GM12874 (cell line): ENCODE data around the gene MYLIP.

Experiments
- TF ChIP-seq, protein P1 (sequence below): IDR thresholded peaks from 2 replicates; pipeline ENCODE4 v1.5.1; 2011; ENCODE audit warnings: low read depth, mild to moderate bottlenecking, control low read depth, low read length, moderate library complexity; ENCODE audit not compliant: insufficient read depth

MYLIP gene

DNA sequence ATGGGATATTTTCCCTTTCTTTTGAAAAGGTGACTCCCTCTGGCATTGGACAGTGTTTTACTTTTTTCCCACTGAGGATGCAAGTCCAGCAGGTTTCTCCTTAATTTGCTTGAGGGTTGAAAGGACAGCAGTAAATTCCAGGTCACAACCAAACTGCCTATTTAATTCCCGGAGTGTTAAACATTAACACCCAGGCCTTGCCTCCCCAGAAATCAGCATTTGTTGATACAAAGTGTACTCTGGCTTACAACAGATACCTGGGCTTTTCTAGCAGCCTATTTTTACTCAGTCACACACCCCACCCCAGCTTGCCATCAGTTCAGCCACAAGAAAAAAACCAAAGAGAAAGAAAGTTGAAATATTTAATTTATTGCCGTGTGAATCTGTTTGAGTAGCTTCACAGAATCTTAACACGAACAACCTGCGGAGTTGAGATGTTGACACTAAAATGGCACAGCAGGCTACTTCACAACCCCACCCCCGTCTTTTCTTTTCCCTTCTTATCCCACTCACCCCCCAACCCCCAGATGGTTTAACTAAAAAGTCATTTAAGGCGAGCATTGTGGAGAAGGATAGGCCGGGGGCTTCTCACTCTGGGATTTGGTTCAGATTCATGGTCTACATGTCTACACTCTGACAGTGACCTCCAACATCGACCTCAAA is 45.7 kb downstream of the MYLIP start:
- TF ChIP-seq, protein P1, sequence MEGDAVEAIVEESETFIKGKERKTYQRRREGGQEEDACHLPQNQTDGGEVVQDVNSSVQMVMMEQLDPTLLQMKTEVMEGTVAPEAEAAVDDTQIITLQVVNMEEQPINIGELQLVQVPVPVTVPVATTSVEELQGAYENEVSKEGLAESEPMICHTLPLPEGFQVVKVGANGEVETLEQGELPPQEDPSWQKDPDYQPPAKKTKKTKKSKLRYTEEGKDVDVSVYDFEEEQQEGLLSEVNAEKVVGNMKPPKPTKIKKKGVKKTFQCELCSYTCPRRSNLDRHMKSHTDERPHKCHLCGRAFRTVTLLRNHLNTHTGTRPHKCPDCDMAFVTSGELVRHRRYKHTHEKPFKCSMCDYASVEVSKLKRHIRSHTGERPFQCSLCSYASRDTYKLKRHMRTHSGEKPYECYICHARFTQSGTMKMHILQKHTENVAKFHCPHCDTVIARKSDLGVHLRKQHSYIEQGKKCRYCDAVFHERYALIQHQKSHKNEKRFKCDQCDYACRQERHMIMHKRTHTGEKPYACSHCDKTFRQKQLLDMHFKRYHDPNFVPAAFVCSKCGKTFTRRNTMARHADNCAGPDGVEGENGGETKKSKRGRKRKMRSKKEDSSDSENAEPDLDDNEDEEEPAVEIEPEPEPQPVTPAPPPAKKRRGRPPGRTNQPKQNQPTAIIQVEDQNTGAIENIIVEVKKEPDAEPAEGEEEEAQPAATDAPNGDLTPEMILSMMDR, result no peak

DNA sequence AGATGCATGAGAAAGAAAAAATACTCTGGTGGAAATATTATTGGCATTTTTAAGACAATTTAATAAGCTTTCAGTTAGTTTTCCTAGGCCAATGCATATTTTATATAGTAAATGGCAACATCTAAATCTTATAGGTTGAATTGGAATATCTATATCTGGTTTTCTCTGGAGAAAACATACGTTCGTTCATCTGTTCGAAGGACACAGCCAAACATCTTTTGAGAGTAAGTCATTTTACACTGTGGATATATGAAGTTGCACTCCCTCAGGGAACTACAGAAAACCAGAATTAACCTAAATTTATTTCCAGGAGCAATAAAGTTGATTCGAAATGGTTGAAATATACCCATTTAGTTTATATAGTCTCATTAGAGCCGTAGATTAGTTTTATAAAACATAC is 49.0 kb downstream of the MYLIP start:
- TF ChIP-seq, protein P1, result no peak

DNA sequence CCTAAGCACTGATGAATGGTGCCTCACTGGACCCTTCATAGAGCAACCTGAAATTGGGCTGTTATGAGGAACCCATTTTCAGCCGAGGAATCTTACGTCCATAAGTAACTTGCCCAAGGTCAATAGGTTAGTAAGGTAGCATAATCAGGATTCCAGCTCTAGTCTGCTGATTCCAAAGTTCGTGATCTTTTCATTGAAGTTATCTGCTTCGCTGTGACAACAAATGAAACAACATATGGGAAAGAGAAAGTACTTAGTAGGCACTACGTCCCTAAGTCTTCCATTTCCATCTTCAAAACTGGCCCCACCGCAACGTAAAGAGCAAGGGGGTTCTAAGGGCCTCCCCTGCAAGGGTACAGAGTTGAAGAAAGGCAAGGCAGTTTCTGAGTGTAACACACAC is 49.5 kb downstream of the MYLIP start:
- TF ChIP-seq, protein P1, result no peak

DNA sequence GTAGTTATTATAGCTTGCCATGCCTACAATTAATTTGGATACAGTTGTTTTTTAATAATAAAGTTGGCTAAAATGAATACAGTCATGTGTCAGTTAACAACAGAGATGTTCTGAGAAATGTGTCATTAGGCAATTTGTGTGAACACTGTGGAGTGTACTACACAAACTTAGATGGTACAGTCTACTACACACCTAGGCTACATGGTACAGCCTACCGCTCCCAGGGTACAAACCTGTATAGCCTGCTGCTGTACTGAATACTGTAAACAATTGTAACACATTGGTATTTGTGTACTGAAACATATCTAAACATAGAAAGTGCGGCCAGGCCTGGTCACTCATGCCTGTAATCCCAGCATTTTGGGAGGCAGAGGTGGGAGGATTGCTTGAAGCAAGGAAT is 50.2 kb downstream of the MYLIP start:
- TF ChIP-seq, protein P1, result no peak

DNA sequence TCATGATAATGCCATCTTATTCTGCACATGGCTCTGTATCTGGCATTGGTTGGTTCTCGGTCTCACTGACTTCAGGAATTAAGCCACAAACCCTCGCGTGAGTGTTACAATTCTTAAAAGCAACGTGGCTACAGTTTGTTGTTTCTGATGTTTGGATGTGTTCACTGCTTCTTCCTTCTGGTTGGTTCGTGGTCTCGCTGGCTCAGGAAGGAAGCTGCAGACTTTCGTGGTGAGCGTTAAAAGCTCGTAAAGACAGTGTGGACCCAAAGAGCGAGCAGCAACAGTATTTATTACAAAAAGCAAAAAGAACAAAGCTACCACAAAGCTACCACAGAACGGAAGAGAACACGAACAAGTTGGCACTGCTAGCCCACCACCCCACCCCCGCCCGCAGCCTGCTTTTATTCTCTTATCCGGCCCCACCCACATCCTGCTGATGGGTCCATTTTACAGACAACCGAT is 51.1 kb downstream of the MYLIP start:
- TF ChIP-seq, protein P1, result no peak

DNA sequence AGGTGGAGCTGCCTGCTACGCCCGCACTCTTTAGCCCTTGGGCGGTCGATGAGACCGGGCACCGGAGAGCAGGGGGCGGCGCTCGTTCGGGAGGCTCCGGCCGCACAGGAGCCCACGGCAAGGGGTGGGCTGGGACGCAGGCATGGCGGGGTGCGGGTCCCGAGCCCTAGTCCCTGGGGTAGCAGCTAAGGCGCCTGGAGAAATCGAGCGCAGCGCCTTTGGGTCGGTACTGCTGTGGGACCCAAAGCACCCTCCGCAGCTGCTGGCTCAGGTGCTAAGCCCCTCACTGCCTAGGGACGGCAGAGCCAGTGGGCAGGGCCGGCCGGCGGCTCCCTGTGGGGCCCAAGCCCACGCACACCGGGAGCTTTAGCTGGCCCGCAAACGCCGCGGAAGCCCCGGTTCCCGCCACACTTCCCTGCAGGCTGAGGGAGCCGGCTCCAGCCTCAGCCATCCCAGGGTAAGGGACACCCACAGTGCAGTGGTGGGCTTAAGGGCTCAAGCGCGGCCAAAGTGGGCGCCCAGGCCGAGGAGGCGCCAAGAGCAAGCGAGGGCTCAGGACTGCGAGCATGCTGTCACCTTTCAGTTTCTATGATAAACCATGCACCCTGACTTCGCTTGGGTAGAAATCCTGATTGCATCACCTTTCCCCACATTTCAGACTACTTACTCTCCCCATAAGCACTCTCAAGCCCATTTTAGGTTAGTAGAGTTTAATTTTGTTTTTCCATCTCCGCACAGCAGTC is 52.0 kb downstream of the MYLIP start:
- TF ChIP-seq, protein P1, result no peak

DNA sequence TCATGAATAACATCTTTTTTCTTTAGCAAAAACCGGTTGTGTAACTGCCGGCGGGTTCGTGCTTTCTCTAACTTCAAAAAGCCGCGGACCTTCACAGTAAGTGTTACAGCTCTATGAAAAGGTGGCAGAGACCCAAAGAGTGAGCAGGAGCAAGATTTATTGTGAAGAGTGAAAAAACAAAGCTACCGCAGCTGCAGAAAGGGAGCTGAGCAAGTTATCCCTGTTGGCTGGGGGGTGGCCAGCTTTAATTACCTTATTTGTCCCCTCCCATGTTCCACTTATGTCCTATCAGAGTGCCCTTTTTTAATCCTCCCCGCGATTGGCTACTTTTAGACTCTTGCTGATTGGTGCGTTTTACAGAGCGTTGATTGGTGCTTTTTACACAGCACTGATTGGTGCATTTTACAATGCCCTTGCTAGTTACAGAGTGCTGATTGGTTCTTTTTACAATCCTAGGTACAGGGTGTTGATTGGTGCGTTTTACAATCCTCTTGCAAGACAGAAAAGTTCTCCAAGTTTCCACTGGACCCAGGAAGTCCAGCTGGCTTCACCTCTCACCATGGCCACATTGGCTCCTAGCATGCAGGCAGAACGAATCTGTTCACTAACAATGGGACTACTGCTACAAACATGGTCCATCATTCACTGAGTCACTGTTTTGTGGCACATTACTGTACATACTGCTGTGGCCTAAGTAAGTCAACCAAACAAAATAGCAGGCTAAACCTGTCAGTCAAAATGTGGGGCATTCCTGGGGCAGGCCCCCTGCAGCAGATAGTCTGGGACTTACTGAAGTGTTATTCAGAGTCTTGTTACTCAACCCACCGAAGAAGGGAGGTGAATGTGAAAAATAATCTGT is 52.8 kb downstream of the MYLIP start:
- TF ChIP-seq, protein P1, result no peak
